AG10803 (cell line): ENCODE data around the gene MBD5.
"Not testable (repeated sequence)": the region's sequence is repeated elsewhere in the genome, so short reads cannot be mapped to it uniquely, and the experiment has no call there.

Experiments
- DNase-seq: peaks from one replicate; pipeline ENCODE4 v3.0.0; 2010; ENCODE audit warnings: low read depth
- H3K4me3 ChIP-seq: 2 replicates; pipeline ENCODE4 v1.5.1; 2011; ENCODE audit warnings: mild to moderate bottlenecking, low read length, control low read depth
- CTCF ChIP-seq: conservative IDR thresholded peaks from 2 replicates; pipeline ENCODE4 v1.5.1; 2011; ENCODE audit warnings: mild to moderate bottlenecking, low read length, control low read depth, inconsistent platforms

Gene MBD5

DNA sequence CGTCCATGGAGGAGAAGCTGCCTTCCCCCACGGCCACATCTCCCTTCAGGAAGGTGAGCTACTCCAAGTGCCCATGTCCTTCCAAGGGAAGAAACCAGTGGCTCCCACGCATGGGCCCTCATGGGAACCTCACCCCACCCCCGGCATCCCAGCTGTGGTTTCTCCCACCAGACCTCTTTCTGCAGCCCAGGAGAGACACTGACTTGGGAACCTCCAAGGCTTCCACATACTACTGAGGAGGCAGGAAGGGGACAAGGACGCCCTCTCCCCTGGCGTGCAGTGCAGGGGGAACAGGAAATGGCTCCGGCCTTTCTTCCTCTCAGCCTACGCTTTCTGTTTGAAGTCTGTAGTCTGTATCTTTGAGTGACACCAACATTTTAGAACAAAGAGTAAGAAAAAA is 519.1 kb downstream of the MBD5 start:
- no peak for DNase-seq
- no peak overlapping the region for H3K4me3 ChIP-seq
- no peak for TF ChIP-seq CTCF

DNA sequence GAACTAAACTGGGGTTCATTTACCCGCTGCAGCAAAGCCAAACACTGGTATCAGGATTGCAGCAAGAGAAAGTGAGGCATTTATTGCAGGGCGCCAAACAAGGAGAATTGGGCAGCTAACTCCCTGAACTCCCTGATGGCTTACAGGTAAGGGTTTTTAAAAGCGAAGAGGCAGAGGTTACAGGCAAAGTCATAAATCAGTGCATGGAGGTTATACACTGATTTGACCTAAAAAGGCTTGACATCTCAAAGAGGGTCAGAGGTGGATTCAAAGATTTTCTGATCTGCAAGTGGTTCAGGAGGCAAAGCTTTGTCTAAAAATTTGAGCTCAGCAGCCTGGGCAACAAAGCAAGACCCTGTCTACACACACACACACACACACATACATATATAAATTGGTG is 520.9 kb downstream of the MBD5 start:
- no peak for TF ChIP-seq CTCF

DNA sequence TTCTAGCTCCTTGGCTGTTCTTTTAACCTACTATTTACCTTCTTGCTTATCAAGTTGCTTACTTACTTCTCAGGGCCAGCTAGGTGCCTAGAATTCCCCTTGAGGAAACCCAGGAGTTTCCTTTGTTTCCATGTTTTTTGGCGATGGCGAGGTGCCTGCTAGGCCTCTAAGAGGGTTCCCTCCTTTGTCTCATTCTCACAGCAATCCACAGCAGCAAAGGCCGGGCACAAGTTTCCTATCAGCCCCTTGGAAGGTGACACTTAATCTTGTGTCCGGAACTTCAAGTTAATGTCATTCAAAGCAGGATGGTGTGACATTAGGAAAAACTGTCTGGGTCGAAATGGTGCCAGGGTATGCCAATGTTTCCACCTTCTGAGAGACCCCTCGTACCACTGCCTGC is 521.7 kb downstream of the MBD5 start:
- DNase-seq = no peak
- TF ChIP-seq CTCF = no peak
- no peak overlapping the region for H3K4me3 ChIP-seq

More for the DNA sequence above, 520.9 kb downstream of the MBD5 start:
- no peak overlapping the region for H3K4me3 ChIP-seq
- no peak for DNase-seq

- DNase-seq, H3K4me3 ChIP-seq: not testable (repeated sequence)
These were observed 522.2 kb downstream of the MBD5 start for GRCh38 chr2:148543088-148543540.

- no peak overlapping the region for H3K4me3 ChIP-seq
- no peak for TF ChIP-seq CTCF
- no peak for DNase-seq
These were observed 524.7 kb downstream of the MBD5 start for GRCh38 chr2:148545390-148546256.

- H3K4me3 ChIP-seq = no peak overlapping the region
- no peak for DNase-seq
- no peak for TF ChIP-seq CTCF
These were observed 525.4 kb downstream of the MBD5 start for GRCh38 chr2:148546270-148546669.

- no peak for DNase-seq
- TF ChIP-seq CTCF = no peak
- H3K4me3 ChIP-seq = no peak overlapping the region
These were observed 528.0 kb downstream of the MBD5 start for GRCh38 chr2:148548716-148549400.
